IMR-90 (cell line): ENCODE results near the gene GPR108. TPM values are rescaled to one million over a fixed set of nuclear protein-coding genes. Genes with fewer than 3 reads are reported as not detected.

Source experiments
- ATAC-seq: fragments of 200-7000 bp; cut with Tn5 transposase; 2 replicates; pipeline ENCODE4 v1.9.1; 2020; ENCODE audit warnings: low read depth, mild to moderate bottlenecking, moderate library complexity
- BruUV-seq: library from RNA; stranded (reverse); fragments of 400-500 nt; replicated peaks from 2 replicates; lab custom pipeline; 2021; lab: Mats Ljungman, UMichigan
- CTCF ChIA-PET: fragments of 300-600 bp; formaldehyde crosslinking; extraction: SDS; loops from one replicate; lab custom pipeline; 2021; ENCODE audit warnings: antibody characterized with exemption; lab: Yijun Ruan, JAX
- POLR2A ChIA-PET: fragments of 300-600 bp; sonication (Branson Sonifier 250); formaldehyde crosslinking; loops from one replicate; lab custom pipeline; 2022; ENCODE audit warnings: antibody characterized with exemption; ENCODE audit not compliant: unreplicated experiment; lab: Charles Lee
- DNase-seq: peaks from one replicate; pipeline ENCODE4 v3.0.0; 2013
- H2AFZ ChIP-seq: replicated peaks from 2 replicates; pipeline ENCODE3; 2013; ENCODE audit warnings: low read length, mild to moderate bottlenecking; ENCODE audit not compliant: poor library complexity
- H2AK5ac ChIP-seq: 2 replicates; pipeline ENCODE4 v1.6.1; 2013; ENCODE audit warnings: low read depth, low read length, inconsistent platforms
- H2AK9ac ChIP-seq: replicated peaks from 2 replicates; pipeline ENCODE3; 2013; ENCODE audit warnings: mild to moderate bottlenecking, low read depth, low read length, moderate library complexity; ENCODE audit not compliant: poor library complexity
- H2BK120ac ChIP-seq: 2 replicates; pipeline ENCODE4 v1.6.1; 2013; ENCODE audit warnings: low read depth, low read length, inconsistent platforms
- H2BK15ac ChIP-seq: 3 replicates; pipeline ENCODE4 v1.6.1; 2013; ENCODE audit warnings: low read depth, low read length, inconsistent platforms
- H2BK20ac ChIP-seq: 2 replicates; pipeline ENCODE4 v1.6.1; 2013; ENCODE audit warnings: low read depth, mild to moderate bottlenecking, inconsistent platforms, low read length, moderate library complexity
- H2BK5ac ChIP-seq: 2 replicates; pipeline ENCODE4 v1.6.1; 2013; ENCODE audit warnings: mild to moderate bottlenecking, low read depth, low read length, inconsistent platforms; ENCODE audit not compliant: poor library complexity, severe bottlenecking
- H3K14ac ChIP-seq: replicated peaks from 2 replicates; pipeline ENCODE4 v1.6.1; 2013; ENCODE audit warnings: low read depth, low read length, inconsistent platforms
- H3K18ac ChIP-seq: 2 replicates; pipeline ENCODE4 v1.6.1; 2013; ENCODE audit warnings: low read depth, low read length, control low read depth
- H3K23ac ChIP-seq: 2 replicates; pipeline ENCODE4 v1.6.1; 2013; ENCODE audit warnings: low read depth, low read length, inconsistent platforms
- H3K27ac ChIP-seq: 2 replicates; pipeline ENCODE4 v1.5.1; 2013; ENCODE audit warnings: mild to moderate bottlenecking, control low read depth, low read length; ENCODE audit not compliant: insufficient read depth
- H3K27me3 ChIP-seq: 2 replicates; pipeline ENCODE4 v1.6.1; 2013; ENCODE audit warnings: low read length; ENCODE audit not compliant: control insufficient read depth, insufficient read depth
- H3K36me3 ChIP-seq: 2 replicates; pipeline ENCODE4 v1.6.1; 2013; ENCODE audit warnings: low read length, mixed read lengths; ENCODE audit not compliant: control insufficient read depth, insufficient read depth
- H3K4ac ChIP-seq: 2 replicates; pipeline ENCODE4 v1.6.1; 2013; ENCODE audit warnings: low read depth, low read length, inconsistent platforms
- H3K4me1 ChIP-seq: 2 replicates; pipeline ENCODE4 v1.6.1; 2013; ENCODE audit warnings: low read length, mixed read lengths; ENCODE audit not compliant: control insufficient read depth, insufficient read depth
- H3K4me2 ChIP-seq: 2 replicates; pipeline ENCODE4 v1.6.1; 2013; ENCODE audit warnings: low read depth, mild to moderate bottlenecking, control low read depth, low read length, moderate library complexity
- H3K4me3 ChIP-seq: 2 replicates; pipeline ENCODE4 v1.5.1; 2013; ENCODE audit warnings: low read depth, mild to moderate bottlenecking, control low read depth, low read length, moderate library complexity; ENCODE audit not compliant: insufficient read depth
- H3K56ac ChIP-seq: 2 replicates; pipeline ENCODE4 v1.6.1; 2013; ENCODE audit warnings: low read length, inconsistent platforms; ENCODE audit not compliant: insufficient read depth; ENCODE audit errors: extremely low read depth
- H3K79me1 ChIP-seq, 2 experiments: 2 replicates each; pipeline ENCODE4 v1.6.1; 2013; ENCODE audit warnings: low read length in 2 of 2, inconsistent platforms in 1 of 2, low read depth in 1 of 2
- H3K9ac ChIP-seq: 2 replicates; pipeline ENCODE4 v1.6.1; 2013; ENCODE audit warnings: low read depth, low read length, control low read depth
- H3K9me1 ChIP-seq: 2 replicates; pipeline ENCODE4 v1.6.1; 2013; ENCODE audit warnings: low read length, inconsistent platforms; ENCODE audit not compliant: insufficient read depth
- H3K9me3 ChIP-seq: 2 replicates; pipeline ENCODE4 v1.6.1; 2013; ENCODE audit warnings: low read length; ENCODE audit not compliant: control insufficient read depth, insufficient read depth
- H4K20me1 ChIP-seq: 2 replicates; pipeline ENCODE4 v1.6.1; 2013; ENCODE audit warnings: low read length, inconsistent platforms; ENCODE audit not compliant: insufficient read depth
- H4K5ac ChIP-seq: 2 replicates; pipeline ENCODE4 v1.6.1; 2013; ENCODE audit warnings: mild to moderate bottlenecking, low read depth, low read length, control low read depth
- H4K8ac ChIP-seq, 2 experiments: 2 replicates each; pipeline ENCODE4 v1.6.1; 2013; ENCODE audit warnings: low read depth in 2 of 2, low read length in 2 of 2, control low read depth in 1 of 2, inconsistent platforms in 1 of 2
- H4K91ac ChIP-seq: 2 replicates; pipeline ENCODE4 v1.6.1; 2013; ENCODE audit warnings: low read depth, low read length, inconsistent platforms; ENCODE audit not compliant: insufficient read depth
- CEBPB ChIP-seq: IDR thresholded peaks from 2 replicates; pipeline ENCODE4 v1.6.1; 2012; ENCODE audit warnings: low read depth, low read length, improper control_type of control experiment
- CTCF ChIP-seq: conservative IDR thresholded peaks from 2 replicates; pipeline ENCODE4 v1.5.1; 2012; ENCODE audit warnings: mild to moderate bottlenecking, low read depth, low read length, improper control_type of control experiment
- FOS ChIP-seq: fragments of 150-350 bp; IDR thresholded peaks from 2 replicates; pipeline ENCODE4 v1.6.1; 2016; ENCODE audit warnings: low read depth, low read length
- NFE2L2 ChIP-seq: fragments of 150-350 bp; IDR thresholded peaks from 2 replicates; pipeline ENCODE4 v1.6.1; 2016; ENCODE audit warnings: low read depth, mild to moderate bottlenecking, low read length
- RAD21 ChIP-seq: IDR thresholded peaks from 2 replicates; pipeline ENCODE4 v1.6.1; 2012; ENCODE audit warnings: low read length, improper control_type of control experiment
- RCOR1 ChIP-seq: IDR thresholded peaks from 2 replicates; pipeline ENCODE4 v1.6.1; 2012; ENCODE audit warnings: mild to moderate bottlenecking, low read length, improper control_type of control experiment; ENCODE audit not compliant: insufficient replicate concordance
- USF2 ChIP-seq: fragments of 150-350 bp; IDR thresholded peaks from 2 replicates; pipeline ENCODE4 v1.6.1; 2017; ENCODE audit warnings: mild to moderate bottlenecking, antibody characterized with exemption, low read length, low read depth
- WGBS, 2 experiments: methylation state at CpG; one replicate each; pipeline versions ENCODE4 v1.1.5 to v1.1.7; 2013; ENCODE audit warnings: missing lambda C conversion rate in 2 of 2; ENCODE audit not compliant: insufficient read length in 1 of 2; ENCODE audit errors: extremely low coverage in 2 of 2; 5-methylcytosine and 5-hydroxymethylcytosine counted together
- dilution Hi-C: fragments of 300-500 bp; cut with HindIII; formaldehyde crosslinking; loops from one replicate; pipeline ENCODE4 v1.14.3; 2018; ENCODE audit warnings: low sequenced_read_pairs; ENCODE audit not compliant: unreplicated experiment
- in situ Hi-C: fragments of 300-500 bp; cut with MboI; formaldehyde crosslinking; loops from 3 replicates; pipeline ENCODE4 v1.14.3; 2019; ENCODE audit warnings: low sequenced_read_pairs, inconsistent platforms, mixed read lengths
- intact Hi-C: fragments of 100-400 bp; cut with micrococcal nuclease; formaldehyde crosslinking; loops from 2 replicates; pipeline ENCODE4 v1.10.0; 2022
- polyA plus RNA-seq, 3 experiments: library from polyadenylated mRNA; depleted of rRNA; stranded (reverse); fragments of >200 nt; gene quantifications; 2 replicates each; pipeline ENCODE4 v1.2.3, GENCODE V29; 2012; ENCODE audit warnings: low replicate concordance in 1 of 3
- total RNA-seq: library from RNA; depleted of rRNA; stranded (reverse); fragments of >200 nt; gene quantifications from 2 replicates; pipeline ENCODE4 v1.2.3, GENCODE V29; 2012

Gene GPR108
- total and polyA plus RNA-seq, 2 of the 4 experiments (the other 2 are of a cell fraction), result 28.0 to 38.9 TPM

DNA sequence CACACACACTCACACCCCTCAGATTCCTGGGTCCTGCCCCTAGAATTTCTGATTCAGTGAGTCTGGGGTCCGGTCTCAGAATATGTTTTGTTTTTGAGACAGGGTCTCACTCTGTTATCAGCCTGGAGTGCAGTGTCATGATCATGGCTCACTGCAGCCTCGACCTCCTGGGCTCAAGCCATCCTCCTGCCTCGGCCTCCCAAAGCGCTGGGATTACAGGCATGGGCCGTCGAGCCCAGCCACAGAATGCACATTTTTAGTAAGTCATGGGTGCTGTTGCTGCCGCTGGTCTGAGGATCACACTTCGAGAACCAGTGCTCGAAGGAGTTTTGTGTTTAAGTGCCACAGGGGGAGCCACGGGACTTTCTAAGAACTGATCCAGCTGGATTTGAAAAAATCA is 45.4 kb downstream of the GPR108 start:
- Histone ChIP-seq H2AK9ac (no peak overlapping the region), H3K14ac (no peak overlapping the region), H3K4ac (no peak overlapping the region), H3K79me1 (no peaks in the 10 kb centered on the region), H3K56ac (no peak overlapping the region), H2BK120ac (no peak overlapping the region), H3K18ac (no peak overlapping the region), H2AK5ac (no peak overlapping the region), H4K91ac (no peak overlapping the region), H3K4me3 (no peak overlapping the region), H2AFZ (no peak overlapping the region), H3K9me1 (no peaks in the 10 kb centered on the region), H3K4me1 (no peaks in the 10 kb centered on the region), H3K27ac (no peak overlapping the region), H3K23ac (no peak overlapping the region), H3K9ac (no peak overlapping the region), H3K27me3 (no peaks in the 10 kb centered on the region), H4K5ac (no peak overlapping the region), H4K20me1 (no peaks in the 10 kb centered on the region), H2BK20ac (no peak overlapping the region), H4K8ac (no peak overlapping the region), H3K36me3 (no peaks in the 10 kb centered on the region), H2BK15ac (no peak overlapping the region), H3K9me3 (peaks cover 12% of the 10 kb centered on the region), H2BK5ac (no peak overlapping the region), H3K4me2 (no peak overlapping the region)
- no peak for TF ChIP-seq CTCF
- TF ChIP-seq RAD21, result no peak
- TF ChIP-seq NFE2L2, result no peak
- TF ChIP-seq FOS, result no peak
- no peak for TF ChIP-seq CEBPB
- TF ChIP-seq RCOR1, result no peak
- no peak for TF ChIP-seq USF2
- POLR2A ChIA-PET, result no interaction called here
- ATAC-seq (no peak), DNase-seq (no peak)
- intact Hi-C loops (no loop called here), dilution Hi-C loops (no loop called here), in situ Hi-C loops (no loop called here)
- 79% methylated on average over 8 of the region's 10 CpGs; no CpG with 5 or more reads in 1 of the 2 experiments for WGBS, 2 experiments
- no TSS peak for BruUV-seq
- CTCF ChIA-PET, result no interaction called here
